ENCODE data around the gene NPM3.

DNA sequence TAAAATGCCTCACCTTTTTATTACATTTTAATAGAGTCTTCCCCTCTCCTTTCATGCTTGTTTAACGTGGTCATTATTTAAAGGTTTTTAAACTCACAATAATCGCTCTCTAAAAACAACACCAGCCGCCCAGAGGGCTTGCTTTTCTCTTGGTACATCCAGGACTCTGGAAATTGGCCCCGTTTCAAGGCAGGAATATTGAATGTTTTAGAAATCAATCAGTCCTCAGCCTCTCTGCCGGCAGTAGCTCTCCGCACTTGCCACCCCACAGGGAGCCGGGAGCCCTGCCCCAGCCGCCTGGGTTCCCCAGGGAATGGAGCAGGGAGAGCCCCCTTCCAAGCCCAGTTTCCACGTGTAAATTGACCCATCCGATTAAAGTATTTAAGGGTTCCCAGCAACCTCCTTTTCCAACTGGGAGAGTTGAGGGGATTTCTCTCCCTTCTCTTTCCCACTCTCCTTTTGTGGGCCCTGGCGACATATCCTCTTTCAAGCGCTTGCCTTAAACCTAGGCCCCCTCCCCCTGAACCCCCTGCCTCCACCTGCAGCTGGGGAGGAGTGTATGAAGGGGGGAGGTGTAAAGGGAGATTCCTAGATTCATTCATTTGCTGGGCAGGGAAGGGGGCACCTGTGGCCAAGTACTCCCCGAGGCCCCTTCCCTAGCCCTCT lies 9.2 kb downstream of the NPM3 start:
- no peak for TF ChIP-seq POLR2AphosphoS5 (IDR thresholded peaks at IDR 0.05; ENCODE audit: low read depth)
- TF ChIP-seq, protein P1, sequence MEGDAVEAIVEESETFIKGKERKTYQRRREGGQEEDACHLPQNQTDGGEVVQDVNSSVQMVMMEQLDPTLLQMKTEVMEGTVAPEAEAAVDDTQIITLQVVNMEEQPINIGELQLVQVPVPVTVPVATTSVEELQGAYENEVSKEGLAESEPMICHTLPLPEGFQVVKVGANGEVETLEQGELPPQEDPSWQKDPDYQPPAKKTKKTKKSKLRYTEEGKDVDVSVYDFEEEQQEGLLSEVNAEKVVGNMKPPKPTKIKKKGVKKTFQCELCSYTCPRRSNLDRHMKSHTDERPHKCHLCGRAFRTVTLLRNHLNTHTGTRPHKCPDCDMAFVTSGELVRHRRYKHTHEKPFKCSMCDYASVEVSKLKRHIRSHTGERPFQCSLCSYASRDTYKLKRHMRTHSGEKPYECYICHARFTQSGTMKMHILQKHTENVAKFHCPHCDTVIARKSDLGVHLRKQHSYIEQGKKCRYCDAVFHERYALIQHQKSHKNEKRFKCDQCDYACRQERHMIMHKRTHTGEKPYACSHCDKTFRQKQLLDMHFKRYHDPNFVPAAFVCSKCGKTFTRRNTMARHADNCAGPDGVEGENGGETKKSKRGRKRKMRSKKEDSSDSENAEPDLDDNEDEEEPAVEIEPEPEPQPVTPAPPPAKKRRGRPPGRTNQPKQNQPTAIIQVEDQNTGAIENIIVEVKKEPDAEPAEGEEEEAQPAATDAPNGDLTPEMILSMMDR (IDR thresholded peaks at IDR 0.05; ENCODE audit: insufficient read depth, low read length), result no peak
